ENCODE measurements around the gene SP6. TPM values are rescaled to one million over a fixed set of nuclear protein-coding genes. Genes with fewer than 3 reads are reported as not detected.

Gene SP6
- total RNA-seq, 2 experiments from 2014 or later, result 0.05 TPM; not detected in 1

- Mint-ChIP-seq H3K4me3 (no peak overlapping the region), H3K9me3 (ENCODE audit: insufficient read depth) (no peaks in the 10 kb centered on the region), H3K36me3 (ENCODE audit: low read depth) (no peaks in the 10 kb centered on the region), H3K4me1 (ENCODE audit: low read depth) (peaks cover 4% of the 10 kb centered on the region), H3K27ac (no peak overlapping the region), H3K27me3 (ENCODE audit: low read depth) (peaks cover 26% of the 10 kb centered on the region)
- POLR2A ChIA-PET, result no interaction called here
- CTCF ChIA-PET, result interaction anchor here (18.4 kb wide), 1 partner anchor 31 kb away, joined by 538 read pairs; the partner anchor contains the start of genes SCRN2 and SP6
- no peak for ATAC-seq
- no peak for DNase-seq
Observed at GRCh38 chr17:47878203-47879027, 27.5 kb upstream of the SP6 start.

GRCh38 chr17:47877368-47878034, 26.5 kb upstream of the SP6 start:
- H3K36me3 Mint-ChIP-seq (ENCODE audit: low read depth), result no peaks in the 10 kb centered on the region
- ATAC-seq (no peak), DNase-seq (no peak)
- ChIA-PET CTCF (no interaction called here), POLR2A (no interaction called here)
- no peak overlapping the region for H3K27ac Mint-ChIP-seq
- H3K27me3 Mint-ChIP-seq (ENCODE audit: low read depth), result peaks cover 32% of the 10 kb centered on the region
- no peaks in the 10 kb centered on the region for H3K4me1 Mint-ChIP-seq (ENCODE audit: low read depth)
- H3K4me3 Mint-ChIP-seq, result no peak overlapping the region
- H3K9me3 Mint-ChIP-seq (ENCODE audit: insufficient read depth), result no peaks in the 10 kb centered on the region

GRCh38 chr17:47875011-47875985, 24.3 kb upstream of the SP6 start:
- Mint-ChIP-seq H3K4me3 (no peak overlapping the region), H3K27ac (no peak overlapping the region), H3K4me1 (ENCODE audit: low read depth) (no peaks in the 10 kb centered on the region), H3K9me3 (ENCODE audit: insufficient read depth) (no peaks in the 10 kb centered on the region), H3K27me3 (ENCODE audit: low read depth) (peaks cover 41% of the 10 kb centered on the region), H3K36me3 (ENCODE audit: low read depth) (no peaks in the 10 kb centered on the region)
- DNase-seq, result no peak
- ATAC-seq, result no peak
- POLR2A ChIA-PET, result no interaction called here
- CTCF ChIA-PET, result interaction anchor here (0.9 to 1.5 kb wide), 2 partner anchors 14 to 34 kb away, joined by 3 to 5 read pairs; partner anchors contain the start of gene SCRN2

GRCh38 chr17:47873200-47874090, 22.5 kb upstream of the SP6 start:
- peaks cover 42% of the 10 kb centered on the region for H3K27me3 Mint-ChIP-seq (ENCODE audit: low read depth)

GRCh38 chr17:47872651-47873161, 21.7 kb upstream of the SP6 start:
- Mint-ChIP-seq H3K36me3 (ENCODE audit: low read depth) (no peaks in the 10 kb centered on the region), H3K9me3 (ENCODE audit: insufficient read depth) (no peaks in the 10 kb centered on the region), H3K4me1 (ENCODE audit: low read depth) (no peaks in the 10 kb centered on the region), H3K4me3 (no peak overlapping the region), H3K27me3 (ENCODE audit: low read depth) (peaks cover 39% of the 10 kb centered on the region), H3K27ac (no peak overlapping the region)
- DNase-seq (no peak), ATAC-seq (no peak)
- ChIA-PET POLR2A (no interaction called here), CTCF (interaction anchor here (0.9 kb wide), 1 partner anchor 25 kb away, joined by 3 read pairs; no protein-coding TSS in a partner anchor)

More at GRCh38 chr17:47873200-47874090, 22.5 kb upstream of the SP6 start:
- H3K4me3 Mint-ChIP-seq, result no peak overlapping the region
- H3K4me1 Mint-ChIP-seq (ENCODE audit: low read depth), result no peaks in the 10 kb centered on the region
- ATAC-seq, result no peak
- no peak overlapping the region for H3K27ac Mint-ChIP-seq
- ChIA-PET CTCF (interaction anchor here (0.9 kb wide), 1 partner anchor 26 kb away, joined by 3 read pairs; no protein-coding TSS in a partner anchor), POLR2A (no interaction called here)
- no peaks in the 10 kb centered on the region for H3K36me3 Mint-ChIP-seq (ENCODE audit: low read depth)
- no peaks in the 10 kb centered on the region for H3K9me3 Mint-ChIP-seq (ENCODE audit: insufficient read depth)
- no peak for DNase-seq

GRCh38 chr17:47872019-47872650, 21.2 kb upstream of the SP6 start:
- CTCF ChIA-PET, result interaction anchor here (1.2 to 2.9 kb wide), 2 partner anchors 19 to 106 kb away, joined by 3 to 20 read pairs; no protein-coding TSS in a partner anchor
- Mint-ChIP-seq H3K9me3 (ENCODE audit: insufficient read depth) (no peaks in the 10 kb centered on the region), H3K27me3 (ENCODE audit: low read depth) (peaks cover 39% of the 10 kb centered on the region), H3K27ac (no peak overlapping the region), H3K4me3 (no peak overlapping the region), H3K36me3 (ENCODE audit: low read depth) (no peaks in the 10 kb centered on the region), H3K4me1 (ENCODE audit: low read depth) (no peaks in the 10 kb centered on the region)
- ATAC-seq (no peak), DNase-seq (no peak)
- POLR2A ChIA-PET, result no interaction called here

GRCh38 chr17:47871048-47871447, 20.1 kb upstream of the SP6 start:
- Mint-ChIP-seq H3K4me3 (no peak overlapping the region), H3K4me1 (ENCODE audit: low read depth) (no peaks in the 10 kb centered on the region), H3K27ac (no peak overlapping the region), H3K27me3 (ENCODE audit: low read depth) (peaks cover 39% of the 10 kb centered on the region), H3K9me3 (ENCODE audit: insufficient read depth) (no peaks in the 10 kb centered on the region), H3K36me3 (ENCODE audit: low read depth) (no peaks in the 10 kb centered on the region)
- POLR2A ChIA-PET, result interaction anchor here (1.2 kb wide), 1 partner anchor 24 kb away, joined by 8 read pairs; the partner anchor contains the start of gene SP2
- no peak for DNase-seq
- CTCF ChIA-PET, result interaction anchor here (1.2 to 2.9 kb wide), 3 partner anchors 20 to 108 kb away, joined by 3 to 20 read pairs (median 6); no protein-coding TSS in a partner anchor
- no peak for ATAC-seq

GRCh38 chr17:47870056-47870455, 19.1 kb upstream of the SP6 start:
- Mint-ChIP-seq H3K27ac (no peak overlapping the region), H3K9me3 (ENCODE audit: insufficient read depth) (no peaks in the 10 kb centered on the region), H3K4me1 (ENCODE audit: low read depth) (peaks cover 3% of the 10 kb centered on the region), H3K4me3 (no peak overlapping the region), H3K27me3 (ENCODE audit: low read depth) (peaks cover 36% of the 10 kb centered on the region), H3K36me3 (ENCODE audit: low read depth) (no peaks in the 10 kb centered on the region)
- POLR2A ChIA-PET, result interaction anchor here (1.2 kb wide), 1 partner anchor 25 kb away, joined by 8 read pairs; the partner anchor contains the start of gene SP2
- DNase-seq, result no peak
- CTCF ChIA-PET, result interaction anchor here (2.0 to 2.9 kb wide), 2 partner anchors 21 to 28 kb away, joined by 6 to 20 read pairs; no protein-coding TSS in a partner anchor
- no peak for ATAC-seq

GRCh38 chr17:47869114-47869513, 18.2 kb upstream of the SP6 start:
- ATAC-seq (no peak), DNase-seq (no peak)
- CTCF ChIA-PET, result interaction anchor here (0.5 kb wide), 1 partner anchor 181 kb away, joined by 3 read pairs; no protein-coding TSS in a partner anchor
- POLR2A ChIA-PET, result no interaction called here
- H3K9me3 Mint-ChIP-seq (ENCODE audit: insufficient read depth), result no peaks in the 10 kb centered on the region
- no peak overlapping the region for H3K27ac Mint-ChIP-seq
- H3K27me3 Mint-ChIP-seq (ENCODE audit: low read depth), result peaks cover 30% of the 10 kb centered on the region
- no peaks in the 10 kb centered on the region for H3K36me3 Mint-ChIP-seq (ENCODE audit: low read depth)
- H3K4me3 Mint-ChIP-seq, result no peak overlapping the region
- peaks cover 4% of the 10 kb centered on the region for H3K4me1 Mint-ChIP-seq (ENCODE audit: low read depth)
